K562 (cell line): ENCODE results near the gene SKIC2. TPM values are rescaled to one million over a fixed set of nuclear protein-coding genes. Genes with fewer than 3 reads are reported as not detected.

Source experiments
- ARID2 ChIP-seq: fragments of 450-650 bp; IDR thresholded peaks from 2 replicates; pipeline ENCODE4 v1.6.1; 2017; ENCODE audit warnings: antibody characterized with exemption, mild to moderate bottlenecking
- FOXP4 ChIP-seq: sonication (generic); formaldehyde crosslinking; IDR thresholded peaks from 2 replicates; pipeline ENCODE4 v1.8.0; 2022; ENCODE audit warnings: mild to moderate bottlenecking, missing genetic modification reagents, borderline replicate concordance
- LARP7 ChIP-seq: fragments of 450-650 bp; IDR thresholded peaks from 2 replicates; pipeline ENCODE4 v1.6.1; 2016
- MGA ChIP-seq: fragments of 450-650 bp; IDR thresholded peaks from 2 replicates; pipeline ENCODE4 v1.6.1; 2016; ENCODE audit warnings: mild to moderate bottlenecking, moderate library complexity
- MLLT1 ChIP-seq, 2 experiments: fragments of 450-650 bp; IDR thresholded peaks; 2 replicates each; pipeline ENCODE4 v1.6.1; 2016
- POLR2AphosphoS2 ChIP-seq: IDR thresholded peaks from 2 replicates; pipeline ENCODE4 v1.6.1; 2012; ENCODE audit warnings: low read length, improper control_type of control experiment
- TBP ChIP-seq: optimal IDR thresholded peaks from 2 replicates; pipeline ENCODE3; 2011; ENCODE audit warnings: low read depth, low read length, improper control_type of control experiment
- THRB ChIP-seq: fragments of 450-650 bp; formaldehyde crosslinking; conservative IDR thresholded peaks from 2 replicates; pipeline ENCODE4 v1.4.0; 2022; ENCODE audit warnings: mild to moderate bottlenecking, missing genetic modification characterization
- ZNF316 ChIP-seq: fragments of 450-650 bp; IDR thresholded peaks from 2 replicates; pipeline ENCODE4 v1.6.1; 2016
- ZNF583 ChIP-seq: fragments of 250-450 bp; sonication (Bioruptor Pico); IDR thresholded peaks from 2 replicates; pipeline ENCODE4 v1.4.0; 2020
- polyA plus RNA-seq, 8 experiments: library from polyadenylated mRNA; depleted of rRNA in 4 of 8; stranded (reverse) in 5 of 8; unstranded in 3 of 8; fragments of >200 nt; fragmentation: Nextera tagmentation in 2 of 8; fragmentation: Illumina TruSeq in 1 of 8; extraction: Ambion mirVana in 2 of 8; extraction: Trizol in 1 of 8; gene quantifications; 2 replicates each; pipeline versions ENCODE4 v1.2.1 to v1.2.3, GENCODE V29; 2011 to 2014; ENCODE audit warnings: inconsistent platforms in 1 of 8, missing spikeins in 1 of 8
- total RNA-seq, 7 experiments: library from RNA; depleted of rRNA in 6 of 7; stranded (reverse); fragments of >200 nt in 6 of 7; fragmentation: Illumina TruSeq in 2 of 7; extraction: Trizol in 2 of 7; gene quantifications; 2 replicates each; pipeline versions ENCODE4 v1.2.1 to v1.2.3, GENCODE V29; 2011 to 2021; ENCODE audit warnings: low replicate concordance in 1 of 7

SKIC2 gene
- total and polyA plus RNA-seq, 9 of the 15 experiments (the other 6 are each of a cell fraction or from before 2014, with no cell fraction given) = 3.3 to 94.6 (median 38.8) TPM

GRCh38 chr6:31971279-31971992 is 12.5 kb downstream of the SKIC2 start (continued):
- TF ChIP-seq THRB (peak; percentile 84; the same call in 1 of the 2 replicates), ZNF316 (no peak; the same call in 1 of the 2 replicates), MLLT1 (IDR thresholded peaks at IDR 0.05) (peak; percentile 44 to 82; a peak in 2 of 4 replicates), LARP7 (0 out of 2 replicates have a peak, but pooled peaks have one; percentile 27), ARID2 (no peak), POLR2AphosphoS2 (peak; percentile 64; the same call in 1 of the 2 replicates), TBP (peak; percentile 46), MGA (no peak), FOXP4 (peak; percentile 9; the same call in 1 of the 2 replicates), ZNF583 (CRISPR knock-in tag) (peak; percentile 86)
